Kasumi-1 (cell line): ENCODE results near the gene MAZ.
"Not testable (repeated sequence)": the region's sequence is repeated elsewhere in the genome, so short reads cannot be mapped to it uniquely, and the experiment has no call there.

Experiments
- DNase-seq, 2 experiments: peaks; one replicate each; lab custom pipeline; 2025; lab: John Stamatoyannopoulos, UW

The MAZ gene

DNA sequence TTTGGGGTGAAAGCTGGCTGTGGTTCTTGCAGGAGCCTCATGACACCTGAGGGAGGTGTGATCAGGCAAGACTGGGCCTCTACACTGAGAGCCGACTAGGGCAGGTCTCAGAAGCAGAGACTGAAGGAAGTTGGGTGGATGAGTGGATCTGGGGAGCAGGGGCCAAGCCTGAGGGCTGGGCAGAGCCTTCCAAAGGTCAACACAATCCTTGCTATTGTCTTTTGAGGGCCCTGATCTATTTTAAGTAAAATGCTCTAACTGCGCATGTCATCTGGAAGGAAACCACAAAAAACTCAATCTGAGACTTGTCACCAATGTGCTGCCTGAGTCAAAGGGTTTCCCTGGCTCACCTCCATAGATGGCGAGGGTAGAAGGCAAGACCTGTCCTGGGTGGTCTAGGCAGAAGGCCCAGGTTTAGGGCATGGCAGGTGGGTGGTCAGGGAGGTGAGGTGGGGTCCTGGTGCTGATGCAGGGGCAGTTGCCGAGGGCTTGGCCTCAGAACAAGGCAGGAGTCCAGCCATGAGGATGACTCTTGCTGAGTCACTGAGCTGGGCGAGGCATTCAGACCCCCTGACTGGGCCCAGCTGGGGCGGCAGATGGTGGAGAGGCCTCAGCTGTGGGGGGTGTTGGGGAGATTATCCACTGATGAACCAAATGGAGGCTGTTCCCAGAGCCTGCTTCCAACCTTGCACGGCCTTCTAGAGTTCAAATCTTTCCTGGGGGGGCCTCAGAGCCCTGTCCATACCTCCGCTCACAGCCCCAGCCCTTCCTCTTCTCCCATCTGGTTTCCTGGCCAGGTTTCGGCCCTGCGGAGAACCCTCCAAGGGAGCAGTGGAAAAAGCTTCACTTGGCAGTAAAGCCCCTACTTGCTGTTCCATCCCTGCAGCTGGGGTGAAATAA lies 19.1 kb downstream of the MAZ start:
- DNase-seq, result no peak

DNA sequence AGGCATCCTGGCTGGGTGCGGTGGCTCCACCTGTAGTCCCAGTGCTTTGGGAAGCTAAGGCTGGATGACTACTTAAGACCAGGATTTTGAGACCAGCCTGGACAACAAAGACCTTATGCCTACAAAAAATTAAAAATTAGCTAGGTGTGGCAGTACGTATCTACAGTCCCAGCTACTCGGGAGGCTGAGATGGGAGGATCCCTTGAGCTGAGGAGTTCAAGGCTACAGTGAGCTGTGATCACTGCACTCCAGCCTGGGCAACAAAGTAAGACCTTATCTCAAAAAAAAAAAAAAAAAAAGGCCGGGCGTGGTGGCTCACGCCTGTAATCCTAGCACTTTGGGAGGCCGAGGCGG lies 20.0 kb downstream of the MAZ start:
- DNase-seq, result no peak

DNA sequence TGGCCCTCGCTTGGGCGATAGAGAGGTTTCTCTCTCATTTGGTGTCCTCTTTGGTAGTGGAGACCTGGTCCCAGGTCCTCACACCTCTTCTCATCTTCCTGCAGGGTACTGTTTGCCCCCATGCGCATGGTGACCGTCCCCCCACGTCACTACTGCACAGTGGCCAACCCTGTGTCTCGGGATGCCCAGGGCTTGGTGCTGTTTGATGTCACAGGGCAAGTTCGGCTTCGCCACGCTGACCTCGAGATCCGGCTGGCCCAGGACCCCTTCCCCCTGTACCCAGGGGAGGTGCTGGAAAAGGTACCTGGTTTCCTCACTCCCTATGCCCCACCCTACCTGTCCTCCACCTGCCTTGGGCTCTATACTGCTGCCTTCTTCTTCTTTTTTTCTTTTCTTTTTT lies 24.4 kb downstream of the MAZ start:
- DNase-seq, result no peak

DNA sequence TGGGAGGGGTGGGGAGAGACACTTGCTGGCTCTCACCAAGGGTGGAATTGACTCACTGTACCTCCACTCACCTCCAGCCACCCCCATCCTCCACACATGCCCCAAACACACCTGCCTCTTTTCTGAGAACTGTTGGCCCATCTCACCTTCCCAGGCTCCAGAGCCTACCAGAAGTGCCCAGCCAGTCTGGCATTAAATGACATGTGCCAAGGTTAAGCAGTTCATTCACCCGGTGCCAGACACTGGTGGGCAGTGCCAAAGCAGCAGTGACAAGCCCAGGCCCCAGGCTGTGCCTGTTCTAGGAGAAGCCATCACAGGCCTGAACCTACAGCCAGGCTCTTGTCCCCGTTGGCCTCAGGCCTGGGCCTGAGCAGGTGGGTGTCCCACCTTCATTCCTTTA lies 25.2 kb downstream of the MAZ start:
- no peak for DNase-seq

DNA sequence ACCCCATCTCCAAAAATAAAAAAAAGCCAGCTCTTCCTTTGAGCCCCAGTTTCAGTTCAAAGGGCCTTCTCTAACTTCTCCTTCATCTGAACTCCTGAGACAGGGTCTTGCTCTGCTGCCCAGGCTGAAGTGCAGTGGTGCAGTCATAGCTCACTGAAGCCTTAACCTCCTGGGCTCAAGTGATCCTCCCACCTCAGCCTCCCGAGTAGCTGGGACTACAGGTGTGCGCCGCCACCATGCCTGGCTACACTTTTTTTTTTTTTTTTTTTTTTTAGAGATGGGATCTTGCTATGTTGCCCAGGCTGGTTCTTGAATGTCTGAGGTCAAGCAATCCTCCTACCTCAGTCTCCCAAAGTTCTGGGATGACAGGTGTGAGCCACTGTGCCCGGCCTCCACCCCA lies 26.9 kb downstream of the MAZ start:
- not testable (repeated sequence) for DNase-seq

DNA sequence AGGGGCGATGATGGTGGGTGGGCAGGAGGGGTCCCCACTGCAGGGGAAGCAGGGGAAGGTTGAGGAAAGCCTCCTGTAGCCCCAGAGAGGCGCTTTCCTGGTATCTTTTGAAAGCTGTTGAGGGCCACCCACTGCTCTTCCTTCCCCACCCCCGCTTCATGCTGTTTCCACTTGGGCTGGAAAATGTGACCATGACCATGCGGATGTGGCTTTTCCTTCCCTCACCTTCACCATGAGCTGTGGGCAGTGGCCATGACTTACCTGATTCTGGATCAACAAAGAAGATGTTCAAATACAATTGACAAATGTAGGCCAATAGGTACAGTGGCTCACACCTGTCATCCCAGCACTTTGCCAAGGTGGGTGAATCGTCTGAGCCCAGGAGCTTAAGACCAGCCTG lies 27.8 kb downstream of the MAZ start:
- DNase-seq, result no peak

DNA sequence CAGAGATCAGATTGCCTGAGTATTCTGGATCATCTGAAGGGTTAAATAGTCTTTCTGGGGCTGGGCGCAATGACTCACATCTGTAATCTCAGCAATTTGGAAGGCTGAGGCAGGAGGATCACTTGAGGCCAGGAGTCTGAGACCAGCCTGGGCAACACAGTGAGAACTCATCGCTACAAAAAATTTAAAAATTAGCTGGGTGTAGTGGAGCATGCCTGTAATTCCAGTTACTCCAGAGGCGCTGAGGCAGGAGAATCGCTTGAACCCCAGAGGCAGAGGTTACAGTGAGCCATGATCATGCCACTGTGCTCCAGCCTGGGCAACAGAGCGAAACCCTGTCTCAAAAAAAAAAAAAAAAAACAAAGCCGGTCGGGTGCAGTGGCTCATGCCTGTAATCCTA lies 29.6 kb downstream of the MAZ start:
- no peak for DNase-seq

DNA sequence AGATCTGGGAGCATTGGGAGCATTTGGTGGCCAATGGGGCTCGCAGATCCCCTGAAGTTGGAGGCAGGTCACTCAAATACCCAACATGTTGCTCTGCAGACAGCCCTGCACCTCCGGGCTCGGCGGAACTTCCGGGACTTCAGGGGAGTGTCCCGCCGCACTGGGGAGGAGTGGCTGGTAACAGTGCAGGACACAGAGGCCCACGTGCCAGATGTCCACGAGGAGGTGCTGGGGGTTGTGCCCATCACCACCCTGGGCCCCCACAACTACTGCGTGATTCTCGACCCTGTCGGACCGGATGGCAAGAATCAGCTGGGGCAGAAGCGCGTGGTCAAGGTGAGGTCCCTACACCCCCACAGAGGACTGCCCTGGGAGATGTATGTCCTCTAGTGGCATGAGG lies 30.3 kb downstream of the MAZ start:
- DNase-seq, result no peak

DNA sequence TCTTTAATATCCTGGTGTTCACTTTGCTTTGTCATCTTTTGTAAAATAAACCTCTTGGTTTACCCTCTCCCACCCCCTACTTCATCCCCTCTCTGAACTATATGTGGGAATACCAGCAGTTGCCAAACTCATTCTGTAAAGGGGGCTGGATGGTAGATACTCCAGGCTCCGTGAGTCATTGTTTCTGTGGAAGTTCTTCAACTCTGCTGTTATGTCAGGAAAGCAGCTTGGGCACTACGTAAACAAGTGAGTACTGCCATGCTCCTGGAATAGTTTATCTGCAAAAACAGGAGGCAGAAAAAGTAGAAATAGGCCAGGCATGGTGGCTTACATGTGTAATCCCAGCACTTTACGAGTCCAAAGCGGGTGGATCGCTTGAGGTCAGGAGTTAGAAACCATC lies 31.5 kb downstream of the MAZ start:
- DNase-seq, result no peak

DNA sequence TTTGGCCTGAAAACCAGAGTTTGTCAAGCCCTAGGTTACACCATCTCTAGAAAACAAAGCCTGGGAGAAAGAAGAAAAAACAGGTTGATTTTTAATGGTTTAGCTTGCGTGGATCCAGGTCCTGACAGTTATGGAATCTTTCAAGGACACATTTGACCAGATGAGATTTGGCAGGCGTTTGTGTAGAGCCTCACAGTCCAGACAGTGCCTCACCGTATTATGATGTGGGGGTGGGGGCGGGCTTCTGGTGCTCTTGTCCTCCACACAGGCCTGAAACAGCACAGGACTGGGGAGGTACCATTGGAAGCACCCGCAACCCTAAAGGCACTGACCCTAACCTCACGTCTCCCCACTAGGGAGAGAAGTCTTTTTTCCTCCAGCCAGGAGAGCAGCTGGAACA lies 33.5 kb downstream of the MAZ start:
- DNase-seq, result no peak

DNA sequence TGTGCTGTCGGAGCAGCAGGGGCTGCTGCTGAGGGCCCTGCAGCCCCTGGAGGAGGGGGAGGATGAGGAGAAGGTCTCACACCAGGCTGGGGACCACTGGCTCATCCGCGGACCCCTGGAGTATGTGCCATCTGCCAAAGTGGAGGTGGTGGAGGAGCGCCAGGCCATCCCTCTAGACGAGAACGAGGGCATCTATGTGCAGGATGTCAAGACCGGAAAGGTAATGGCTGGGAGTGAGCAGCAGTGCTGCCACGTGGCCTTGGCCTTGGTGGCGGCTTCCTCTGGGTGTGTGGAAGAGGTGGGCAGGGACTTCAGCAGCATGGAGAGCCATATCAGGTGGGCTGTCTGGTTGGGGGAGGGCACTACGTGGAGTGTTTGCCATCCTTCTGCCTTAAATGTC lies 33.9 kb downstream of the MAZ start:
- no peak for DNase-seq

DNA sequence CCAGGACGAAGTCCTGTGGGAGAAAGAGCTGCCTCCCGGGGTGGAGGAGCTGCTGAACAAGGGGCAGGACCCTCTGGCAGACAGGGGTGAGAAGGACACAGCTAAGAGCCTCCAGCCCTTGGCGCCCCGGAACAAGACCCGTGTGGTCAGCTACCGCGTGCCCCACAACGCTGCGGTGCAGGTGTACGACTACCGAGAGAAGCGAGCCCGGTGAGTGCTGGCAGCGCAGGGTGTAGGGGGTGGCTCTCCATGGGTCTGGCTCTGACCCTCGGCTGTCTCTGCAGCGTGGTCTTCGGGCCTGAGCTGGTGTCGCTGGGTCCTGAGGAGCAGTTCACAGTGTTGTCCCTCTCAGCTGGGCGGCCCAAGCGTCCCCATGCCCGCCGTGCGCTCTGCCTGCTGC lies 35.3 kb downstream of the MAZ start:
- DNase-seq, result no peak

DNA sequence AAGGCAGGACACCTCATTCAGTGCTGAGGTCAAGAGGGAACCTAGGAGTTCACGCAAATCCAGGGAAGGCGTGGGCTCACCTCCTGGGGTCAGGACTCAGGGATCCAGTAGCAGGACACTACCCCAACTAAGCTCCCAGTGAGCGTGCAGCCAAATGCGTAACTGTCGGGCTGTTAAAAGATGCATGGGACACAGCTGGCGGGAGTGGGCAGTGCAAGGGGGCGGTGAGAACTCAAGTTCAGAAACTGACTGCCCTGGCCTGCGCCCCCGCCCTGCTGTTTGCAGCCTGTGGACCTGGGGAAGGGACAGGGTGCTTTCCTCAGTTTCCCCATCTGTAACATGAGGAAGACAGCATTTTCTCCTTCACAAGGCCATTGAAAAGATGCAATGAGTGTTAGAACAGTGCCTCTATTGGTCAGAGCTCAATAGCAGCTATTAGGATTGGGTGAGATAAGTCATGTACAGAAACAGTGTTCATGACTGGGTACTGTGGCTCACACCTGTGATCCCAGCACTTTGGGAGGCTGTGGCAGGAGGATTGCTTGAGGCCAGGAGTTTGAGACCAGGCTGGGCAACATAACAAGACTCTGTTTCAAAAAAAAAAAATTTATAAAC lies 36.5 kb downstream of the MAZ start:
- DNase-seq, result no peak

DNA sequence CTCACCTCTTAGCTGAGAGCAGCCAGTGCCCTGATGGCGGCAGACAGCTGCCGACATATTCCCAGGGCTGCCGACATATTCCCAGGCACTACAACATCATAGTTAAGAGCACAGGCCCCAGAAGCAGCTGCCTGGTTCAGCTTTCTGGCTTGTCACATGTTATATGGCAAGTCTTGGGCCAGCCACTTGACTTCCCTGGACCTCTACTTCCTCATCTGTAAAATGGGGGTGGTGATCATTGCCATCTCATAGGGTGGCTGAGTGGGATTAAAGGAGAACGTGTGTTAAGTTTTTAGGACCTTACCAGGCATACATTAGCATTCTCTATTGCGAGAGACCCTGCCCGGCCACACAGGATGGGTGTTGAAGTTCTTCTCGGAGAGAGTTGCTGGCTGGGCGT lies 37.6 kb downstream of the MAZ start:
- no peak for DNase-seq

DNA sequence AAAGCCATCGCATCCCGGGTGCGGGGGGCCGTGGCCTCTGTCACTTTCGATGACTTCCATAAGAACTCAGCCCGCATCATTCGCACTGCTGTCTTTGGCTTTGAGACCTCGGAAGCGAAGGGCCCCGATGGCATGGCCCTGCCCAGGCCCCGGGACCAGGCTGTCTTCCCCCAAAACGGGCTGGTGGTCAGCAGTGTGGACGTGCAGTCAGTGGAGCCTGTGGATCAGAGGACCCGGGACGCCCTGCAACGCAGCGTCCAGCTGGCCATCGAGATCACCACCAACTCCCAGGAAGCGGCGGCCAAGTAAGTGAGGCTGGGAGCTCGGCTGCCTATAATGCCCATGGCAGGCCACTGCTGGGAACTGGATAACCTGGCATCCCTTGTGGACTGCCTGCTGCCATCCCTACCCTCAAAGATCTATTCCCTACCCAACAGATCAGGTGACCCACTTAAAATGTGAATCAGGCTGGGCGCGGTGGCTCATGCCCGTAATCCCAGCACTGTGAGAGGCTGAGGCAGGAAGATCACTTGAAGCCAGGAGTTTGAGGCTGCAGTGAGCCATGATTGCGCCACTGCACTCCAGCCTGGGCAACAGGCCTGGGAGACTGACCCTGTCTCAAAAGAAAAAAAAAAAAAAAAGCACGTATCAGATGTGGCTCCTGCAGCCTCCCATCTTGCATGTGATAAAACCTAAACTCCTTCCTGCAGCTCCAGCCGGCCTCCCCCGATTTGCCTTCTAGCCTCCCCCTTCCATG lies 38.4 kb downstream of the MAZ start:
- DNase-seq, result no peak

DNA sequence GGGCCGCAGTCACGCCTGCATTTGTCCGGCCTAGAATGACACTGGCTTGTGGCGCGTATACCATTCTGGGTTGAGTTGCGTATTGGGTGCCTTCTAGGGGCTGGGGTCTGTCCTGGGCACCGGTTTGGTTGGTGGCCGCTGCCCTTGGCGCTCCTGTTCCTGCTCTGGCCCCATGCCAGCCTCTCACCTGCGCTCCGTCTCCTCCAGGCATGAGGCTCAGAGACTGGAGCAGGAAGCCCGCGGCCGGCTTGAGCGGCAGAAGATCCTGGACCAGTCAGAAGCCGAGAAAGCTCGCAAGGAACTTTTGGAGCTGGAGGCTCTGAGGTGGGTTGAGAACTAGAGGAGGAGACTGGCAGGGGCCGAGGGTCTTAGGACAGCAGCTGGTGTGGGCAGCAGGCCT lies 39.3 kb downstream of the MAZ start:
- DNase-seq, result no peak

DNA sequence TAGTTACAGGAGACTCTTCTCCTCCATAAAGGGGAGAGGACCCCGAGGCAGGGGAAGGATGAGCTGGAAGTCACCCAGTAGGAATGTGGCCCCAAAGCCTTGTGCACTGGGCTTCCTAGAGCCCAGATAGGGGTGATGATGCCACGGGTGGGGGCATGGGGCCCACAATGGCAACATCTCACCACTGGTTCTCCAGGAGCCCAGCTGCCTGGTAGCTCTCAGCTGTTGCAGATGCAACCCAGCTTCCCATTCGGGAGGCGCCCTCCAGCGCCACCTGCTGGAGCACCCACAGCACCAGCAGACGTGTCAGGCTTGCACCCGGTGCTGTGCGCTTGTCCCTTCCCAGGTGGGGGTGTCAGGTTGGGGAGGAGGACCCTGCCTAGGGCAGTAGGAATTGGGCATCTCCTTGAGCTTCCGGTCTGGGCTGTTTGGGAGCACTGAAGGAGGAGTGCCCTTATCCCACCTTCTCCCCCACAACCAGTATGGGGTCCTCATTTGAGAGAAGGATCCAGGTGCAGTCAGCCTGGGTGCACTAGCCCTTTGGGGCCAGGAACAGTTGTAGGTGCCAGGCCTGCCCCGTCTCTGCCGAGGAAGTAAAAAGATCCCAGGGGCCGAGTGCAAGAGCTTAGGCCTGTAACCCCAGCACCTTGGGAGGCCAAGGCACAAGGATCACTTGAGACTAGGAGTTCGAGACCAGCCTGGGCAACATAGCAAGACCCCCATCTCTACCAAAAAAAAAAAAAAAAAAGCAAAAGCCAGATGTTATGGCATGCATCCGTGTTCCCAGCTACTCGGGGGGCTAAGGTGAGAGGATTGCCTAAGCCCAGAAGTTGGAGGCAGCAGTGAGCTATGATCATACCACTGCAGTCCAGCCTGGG lies 42.3 kb downstream of the MAZ start:
- peak in 1 of 2 experiments; percentile 20 for DNase-seq

DNA sequence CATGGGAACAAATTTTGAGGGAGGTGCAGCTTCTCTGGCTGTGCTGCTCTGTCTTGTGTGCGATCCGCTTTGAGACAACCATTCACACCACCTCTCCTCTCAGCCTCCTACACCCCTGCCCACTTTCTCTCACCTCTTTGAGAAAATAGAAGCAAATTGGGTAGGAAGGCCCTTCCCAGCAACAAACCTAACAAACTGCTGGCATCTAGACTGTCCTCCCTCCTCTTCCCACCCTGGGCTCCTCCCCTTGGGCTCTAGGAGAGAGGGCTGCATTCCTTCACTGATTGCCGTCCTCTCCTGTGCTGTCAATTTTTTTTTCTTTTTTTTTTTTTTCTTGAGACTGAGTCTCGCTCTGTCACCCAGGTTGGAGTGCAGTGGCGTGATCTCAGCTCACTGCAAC lies 43.2 kb downstream of the MAZ start:
- no peak for DNase-seq

DNA sequence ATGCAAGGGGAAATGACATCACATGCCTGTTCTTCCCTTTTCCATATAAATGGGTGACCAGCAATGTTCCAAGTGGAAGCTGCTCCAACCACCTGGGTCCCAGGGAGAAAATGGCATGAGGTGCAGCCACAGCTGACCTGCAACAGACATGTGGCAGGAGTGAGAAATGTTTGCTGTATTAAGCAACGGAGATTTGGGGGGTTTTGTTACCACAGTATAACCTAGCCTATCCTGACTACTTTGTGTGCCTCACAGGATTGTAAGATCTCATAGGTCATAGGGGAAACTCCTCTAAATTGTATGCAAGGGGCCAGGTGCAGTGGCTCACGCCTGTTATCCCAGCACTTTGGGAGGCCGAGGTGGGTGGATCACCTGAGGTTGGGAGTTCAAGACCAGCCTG lies 44.7 kb downstream of the MAZ start:
- DNase-seq, result no peak

DNA sequence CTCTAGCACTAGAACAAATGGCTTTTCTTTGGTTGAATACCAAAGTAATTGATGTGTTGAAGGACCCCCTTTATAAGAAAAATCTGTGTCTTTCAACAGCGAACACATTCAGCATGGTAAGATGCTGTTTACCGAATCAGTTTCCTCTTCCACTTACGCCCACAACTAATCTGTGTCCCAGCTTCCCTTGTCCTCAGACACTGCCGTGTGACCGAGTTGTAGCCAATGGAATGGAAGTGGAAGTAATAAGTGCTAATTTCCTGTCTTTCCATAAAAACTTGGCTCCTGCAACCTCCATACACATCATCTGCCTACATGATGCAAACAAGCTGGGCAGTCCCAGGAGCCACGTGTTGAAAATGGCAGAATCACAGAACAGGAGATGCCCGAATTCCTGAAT lies 46.3 kb downstream of the MAZ start:
- no peak for DNase-seq

DNA sequence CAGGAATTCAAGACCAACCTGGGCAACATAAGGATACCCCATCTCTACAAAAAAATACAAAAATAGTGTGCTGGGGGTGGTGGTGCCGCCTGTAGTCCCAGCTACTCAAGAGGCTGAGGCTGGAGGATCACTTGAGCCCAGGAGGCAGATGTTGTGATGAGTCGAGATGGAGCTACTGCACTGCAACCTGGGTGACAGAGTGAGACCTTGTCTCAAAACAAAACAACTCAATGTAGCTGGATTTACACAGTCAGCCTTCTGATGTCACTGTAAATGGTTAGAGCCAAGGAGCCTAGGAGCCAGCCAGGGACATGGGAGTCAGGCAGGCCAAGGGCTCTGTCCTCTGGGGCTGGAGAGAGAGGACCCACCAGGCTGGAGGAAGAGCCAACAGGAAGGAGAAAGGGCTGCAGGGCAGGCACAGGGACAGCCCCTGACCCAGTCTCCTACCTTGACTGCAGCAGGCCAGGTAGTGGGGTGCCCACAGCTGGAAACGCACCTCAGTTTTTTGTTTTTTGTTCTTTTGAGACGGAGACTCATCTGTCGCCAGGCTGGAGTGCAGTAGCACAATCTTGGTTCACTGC lies 48.3 kb downstream of the MAZ start:
- DNase-seq, result no peak
